ENCODE measurements around the gene SEPTIN3. TPM values are rescaled to one million over a fixed set of nuclear protein-coding genes. Genes with fewer than 3 reads are reported as not detected.

SEPTIN3 gene
- total and polyA plus RNA-seq, 10 of the 15 experiments (the other 5 are each of a cell fraction or from before 2014, with no cell fraction given): 0.05 to 3.1 (median 0.87) TPM

GRCh38 chr22:41949297-41949965, 19.8 kb upstream of the SEPTIN3 start (continued):
- TF ChIP-seq TCF3 (IDR thresholded peaks at IDR 0.05; ENCODE audit: borderline replicate concordance, insufficient read depth, low read depth, low read length) (no peak), YY1 (IDR thresholded peaks at IDR 0.05; ENCODE audit: low read depth, low read length) (peak; percentile 7; the same call in 1 of the 2 replicates), SIN3A (IDR thresholded peaks at IDR 0.05; ENCODE audit: low read depth, low read length) (no peak), RCOR1 (conservative IDR thresholded peaks at IDR 0.05; ENCODE audit: low read depth, low read length) (no peak), BCL3 (IDR thresholded peaks at IDR 0.05; ENCODE audit: borderline replicate concordance, insufficient read depth, low read depth, low read length, poor library complexity, severe bottlenecking) (peak; percentile 10), HDGF (IDR thresholded peaks at IDR 0.05) (peak; percentile 41; the same call in 1 of the 2 replicates), SUPT20H (IDR thresholded peaks at IDR 0.05; ENCODE audit: borderline replicate concordance, control insufficient read depth, low read depth, low read length) (no peak), MAX (IDR thresholded peaks at IDR 0.05; ENCODE audit: low read depth, low read length) (no peak), PML (IDR thresholded peaks at IDR 0.05; ENCODE audit: low read length) (no peak), GATAD2B (conservative IDR thresholded peaks at IDR 0.05; ENCODE audit: low read depth) (peak; percentile 100), ASH2L (IDR thresholded peaks at IDR 0.05; ENCODE audit: borderline replicate concordance, low read depth) (no peak), CBFB (IDR thresholded peaks at IDR 0.05; ENCODE audit: low read depth) (no peak), BCLAF1 (IDR thresholded peaks at IDR 0.05) (no peak), MEF2B (IDR thresholded peaks at IDR 0.05; ENCODE audit: partially characterized antibody, poor library complexity, severe bottlenecking) (peak; percentile 100), ZNF592 (IDR thresholded peaks at IDR 0.05) (no peak; the same call in 1 of the 2 replicates), JUND (IDR thresholded peaks at IDR 0.05; ENCODE audit: low read depth, low read length) (no peak), TCF7 (IDR thresholded peaks at IDR 0.05; ENCODE audit: borderline replicate concordance) (no peak), MYB (IDR thresholded peaks at IDR 0.05; ENCODE audit: borderline replicate concordance, low read depth, low read length) (no peak), RAD51 (IDR thresholded peaks at IDR 0.05) (no peak), NR2C1 (IDR thresholded peaks at IDR 0.05) (no peak), SREBF2 (IDR thresholded peaks at IDR 0.05; ENCODE audit: low read length) (no peak), WRNIP1 (IDR thresholded peaks at IDR 0.05; ENCODE audit: borderline replicate concordance, low read depth, low read length) (no peak), SMC3 (IDR thresholded peaks at IDR 0.05; ENCODE audit: borderline replicate concordance, low read length) (peak; percentile 14; the same call in 1 of the 2 replicates)

All from GM12878 (cell line).